Stimulated activated CD8-positive, alpha-beta memory T cell treated with anti-CD3 and anti-CD28 coated beads, Interleukin-15, amount 100 ng/mL, for 1 hour (primary cell): ENCODE measurements around the gene NTNG2.

Source experiments
- DNase-seq: peaks from one replicate; pipeline ENCODE4 v3.0.0-alpha.2; 2020; ENCODE audit warnings: low read depth

The NTNG2 gene

GRCh38 chr9:132235894-132236661, 74.2 kb downstream of the NTNG2 start:
- DNase-seq: peak; percentile 68

GRCh38 chr9:132236662-132237311, 74.9 kb downstream of the NTNG2 start:
- no peak for DNase-seq

GRCh38 chr9:132237481-132237880, 75.6 kb downstream of the NTNG2 start:
- no peak for DNase-seq

GRCh38 chr9:132238026-132238972, 76.4 kb downstream of the NTNG2 start:
- no peak for DNase-seq

- no peak for DNase-seq
These were observed 77.1 kb downstream of the NTNG2 start for GRCh38 chr9:132238992-132239391.

GRCh38 chr9:132239518-132239917, 77.7 kb downstream of the NTNG2 start:
- no peak for DNase-seq

- no peak for DNase-seq
These were observed 78.4 kb downstream of the NTNG2 start for GRCh38 chr9:132239999-132240840.

- DNase-seq: peak; percentile 97
These were observed 79.1 kb downstream of the NTNG2 start for GRCh38 chr9:132240841-132241482.

- no peak for DNase-seq
These were observed 79.6 kb downstream of the NTNG2 start for GRCh38 chr9:132241483-132241839.

- no peak for DNase-seq
These were observed 80.2 kb downstream of the NTNG2 start for GRCh38 chr9:132241840-132242620.

GRCh38 chr9:132242621-132243155, 80.8 kb downstream of the NTNG2 start:
- no peak for DNase-seq

GRCh38 chr9:132243156-132244074, 81.6 kb downstream of the NTNG2 start:
- no peak for DNase-seq

GRCh38 chr9:132244582-132245455, 83.0 kb downstream of the NTNG2 start:
- no peak for DNase-seq

GRCh38 chr9:132245465-132245864, 83.6 kb downstream of the NTNG2 start:
- no peak for DNase-seq

- no peak for DNase-seq
These were observed 86.1 kb downstream of the NTNG2 start for GRCh38 chr9:132247942-132248341.

GRCh38 chr9:132249123-132249522, 87.3 kb downstream of the NTNG2 start:
- DNase-seq: no peak

- DNase-seq: no peak
These were observed 87.8 kb downstream of the NTNG2 start for GRCh38 chr9:132249690-132250089.
